GM12874 (cell line): ENCODE data around the gene PKP3.

ENCODE experiments used
- TF ChIP-seq, protein P1 (sequence below): IDR thresholded peaks from 2 replicates; pipeline ENCODE4 v1.5.1; 2011; ENCODE audit warnings: low read depth, mild to moderate bottlenecking, control low read depth, low read length, moderate library complexity; ENCODE audit not compliant: insufficient read depth

Gene PKP3

DNA sequence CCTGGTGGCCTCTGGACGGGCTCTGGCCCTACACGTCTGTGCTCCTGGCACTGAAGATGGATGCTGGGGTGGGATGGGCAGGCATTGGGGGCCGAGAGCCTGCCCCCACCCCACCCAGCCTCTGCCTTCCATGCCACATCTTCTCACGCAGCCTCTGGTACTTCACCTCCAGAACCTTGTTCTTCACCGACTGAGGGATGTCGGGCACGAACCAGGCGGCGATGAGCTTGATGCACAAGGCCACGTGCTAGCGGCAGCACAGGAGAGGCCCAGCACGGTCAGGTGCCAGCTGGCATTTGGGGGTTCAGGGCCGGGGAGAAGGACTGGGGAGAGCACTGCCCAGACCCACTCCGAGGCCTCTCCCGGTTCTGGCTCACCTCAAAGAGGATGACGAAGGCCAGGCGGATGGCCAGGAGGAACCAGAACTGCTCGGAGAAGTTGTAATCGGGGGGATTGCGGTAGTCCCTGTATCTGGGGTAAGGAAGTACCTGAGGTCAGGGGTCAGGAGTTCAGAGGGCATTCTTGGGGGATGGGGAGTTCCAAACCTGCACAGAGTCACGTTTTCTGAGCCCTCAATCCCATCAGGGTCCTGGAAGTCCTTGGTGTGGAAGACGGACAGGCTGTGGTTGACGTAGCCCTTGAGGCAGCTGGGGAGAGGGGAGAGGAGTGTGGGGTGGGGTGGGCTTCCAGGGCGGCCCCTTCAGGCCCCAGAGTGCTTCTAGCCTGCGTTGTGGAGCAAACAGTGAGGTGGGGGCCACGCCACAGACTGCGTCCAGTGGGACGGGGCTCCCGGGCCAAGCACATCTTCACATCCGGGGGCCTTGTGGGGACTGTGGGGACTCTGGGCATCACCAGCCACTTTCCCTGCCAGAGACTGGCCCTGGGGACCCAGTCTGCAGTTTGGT, 24.6 kb downstream of the PKP3 start:
- TF ChIP-seq, protein P1, sequence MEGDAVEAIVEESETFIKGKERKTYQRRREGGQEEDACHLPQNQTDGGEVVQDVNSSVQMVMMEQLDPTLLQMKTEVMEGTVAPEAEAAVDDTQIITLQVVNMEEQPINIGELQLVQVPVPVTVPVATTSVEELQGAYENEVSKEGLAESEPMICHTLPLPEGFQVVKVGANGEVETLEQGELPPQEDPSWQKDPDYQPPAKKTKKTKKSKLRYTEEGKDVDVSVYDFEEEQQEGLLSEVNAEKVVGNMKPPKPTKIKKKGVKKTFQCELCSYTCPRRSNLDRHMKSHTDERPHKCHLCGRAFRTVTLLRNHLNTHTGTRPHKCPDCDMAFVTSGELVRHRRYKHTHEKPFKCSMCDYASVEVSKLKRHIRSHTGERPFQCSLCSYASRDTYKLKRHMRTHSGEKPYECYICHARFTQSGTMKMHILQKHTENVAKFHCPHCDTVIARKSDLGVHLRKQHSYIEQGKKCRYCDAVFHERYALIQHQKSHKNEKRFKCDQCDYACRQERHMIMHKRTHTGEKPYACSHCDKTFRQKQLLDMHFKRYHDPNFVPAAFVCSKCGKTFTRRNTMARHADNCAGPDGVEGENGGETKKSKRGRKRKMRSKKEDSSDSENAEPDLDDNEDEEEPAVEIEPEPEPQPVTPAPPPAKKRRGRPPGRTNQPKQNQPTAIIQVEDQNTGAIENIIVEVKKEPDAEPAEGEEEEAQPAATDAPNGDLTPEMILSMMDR = no peak

DNA sequence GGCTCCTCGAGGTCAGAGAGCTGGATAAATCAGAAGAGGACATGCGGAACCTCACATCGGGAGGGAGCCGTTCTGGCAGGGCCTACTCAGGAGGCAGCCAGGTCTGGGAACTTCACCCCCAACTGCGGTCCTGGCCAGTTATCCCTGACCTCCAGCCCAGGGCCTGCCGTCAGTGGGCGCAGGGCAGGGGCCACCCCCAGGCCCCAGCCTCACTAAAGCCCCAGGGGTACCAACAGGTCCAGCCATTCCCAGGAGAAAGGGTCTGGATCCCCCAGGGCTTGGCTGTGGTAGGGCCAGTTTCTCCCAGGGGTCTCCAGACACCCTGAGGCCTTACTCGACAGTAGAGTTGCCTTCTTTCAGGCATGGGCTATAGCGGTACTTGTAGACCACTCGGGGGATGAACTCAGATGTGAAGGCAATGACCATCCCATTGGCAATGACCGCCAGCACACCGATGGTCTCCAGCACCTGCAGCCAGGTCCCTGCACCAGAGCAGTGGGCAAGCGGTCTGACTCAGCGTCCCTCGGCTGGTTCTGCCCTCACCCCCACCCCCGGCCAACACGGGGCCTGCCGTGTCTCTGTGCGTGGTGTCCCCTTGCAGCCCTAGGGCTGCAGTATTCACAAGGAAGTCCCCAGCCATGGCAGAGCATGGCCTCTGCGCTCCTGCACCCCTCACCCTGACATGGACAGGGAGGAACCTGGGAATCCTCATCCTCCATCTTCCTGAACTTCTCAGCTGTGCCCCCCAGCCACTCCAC, 25.4 kb downstream of the PKP3 start:
- TF ChIP-seq, protein P1 = no peak

DNA sequence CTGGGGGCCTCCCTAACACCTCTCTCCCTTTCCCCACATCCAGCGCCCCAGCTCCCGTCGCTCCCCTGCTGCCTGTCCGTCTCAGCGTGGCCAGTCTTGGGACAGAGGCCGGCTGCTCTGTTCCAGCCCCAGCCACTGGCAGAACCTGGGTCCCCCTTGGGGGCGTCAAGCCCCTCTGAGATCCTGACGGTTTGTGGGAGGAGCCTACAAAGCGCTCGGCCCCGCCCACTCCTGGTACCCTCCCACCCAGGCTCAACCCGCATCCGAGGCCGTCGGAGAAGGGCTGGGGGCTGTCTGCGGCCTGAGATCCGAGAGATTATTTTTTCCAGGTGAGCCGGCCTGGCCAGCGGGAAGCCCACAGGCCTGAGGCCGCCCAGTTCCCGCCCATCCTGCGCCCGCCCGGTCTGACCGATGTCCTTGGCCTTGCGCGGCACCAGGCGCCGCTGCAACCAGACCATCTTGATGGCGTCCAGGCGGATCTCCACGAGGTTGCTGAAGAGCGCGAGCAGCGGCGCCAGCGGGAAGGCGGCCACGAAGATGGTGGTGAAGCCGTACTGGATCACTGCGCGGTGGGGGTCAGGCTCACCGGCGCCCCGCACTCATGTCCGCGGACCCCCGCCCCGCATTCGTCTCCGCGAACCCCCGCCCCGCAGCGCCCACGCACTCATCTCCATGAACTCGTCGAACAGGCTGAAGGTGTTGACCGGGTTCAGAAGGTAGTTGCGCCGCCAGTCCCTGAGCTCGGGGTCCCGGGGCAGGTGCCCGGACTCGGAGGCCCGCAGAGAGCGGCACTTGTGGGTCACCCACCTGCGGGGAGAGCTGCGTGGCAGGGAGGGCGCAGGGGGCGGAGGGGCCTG, 26.3 kb downstream of the PKP3 start:
- TF ChIP-seq, protein P1 = no peak

DNA sequence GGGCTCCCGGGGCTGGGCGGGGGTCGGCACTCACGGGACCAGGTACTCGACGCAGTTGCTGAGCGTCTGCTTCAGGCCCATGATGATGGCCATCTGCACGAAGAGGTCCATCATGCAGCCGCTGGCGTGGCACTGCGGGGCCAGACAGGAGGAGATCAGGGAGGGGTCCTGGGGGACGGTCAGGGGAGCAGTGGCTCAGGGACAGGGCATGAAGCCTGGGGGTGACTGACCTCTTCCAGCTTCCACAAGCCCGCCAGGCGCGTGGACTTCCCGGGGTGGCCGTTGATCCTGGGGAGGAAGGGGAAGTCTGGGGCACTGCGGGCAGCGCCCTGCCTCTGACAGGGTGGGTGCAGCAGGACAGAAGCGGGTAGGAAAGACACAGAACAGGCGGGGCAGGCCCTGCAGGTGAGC, 26.9 kb downstream of the PKP3 start:
- TF ChIP-seq, protein P1 = no peak

DNA sequence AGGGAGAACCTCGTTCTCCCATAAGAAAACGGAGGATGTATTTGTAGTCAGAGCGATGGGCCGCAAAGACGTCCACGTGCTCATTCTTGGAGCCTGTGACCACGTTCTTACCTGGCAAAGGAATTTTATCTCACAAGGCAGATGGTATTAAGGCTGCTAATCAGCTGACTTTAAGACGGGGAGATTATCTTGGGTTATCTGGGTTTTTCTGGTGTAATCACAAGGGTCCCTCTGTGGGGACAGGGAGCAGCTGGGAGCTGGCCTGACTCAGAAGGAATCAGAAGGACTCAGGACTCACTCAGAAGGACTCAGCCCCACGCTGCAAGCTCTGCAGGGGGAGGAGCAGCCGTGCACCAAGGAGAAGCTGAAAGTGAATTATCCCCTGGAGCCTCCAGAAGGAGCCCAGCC, 28.2 kb downstream of the PKP3 start:
- TF ChIP-seq, protein P1 = no peak

DNA sequence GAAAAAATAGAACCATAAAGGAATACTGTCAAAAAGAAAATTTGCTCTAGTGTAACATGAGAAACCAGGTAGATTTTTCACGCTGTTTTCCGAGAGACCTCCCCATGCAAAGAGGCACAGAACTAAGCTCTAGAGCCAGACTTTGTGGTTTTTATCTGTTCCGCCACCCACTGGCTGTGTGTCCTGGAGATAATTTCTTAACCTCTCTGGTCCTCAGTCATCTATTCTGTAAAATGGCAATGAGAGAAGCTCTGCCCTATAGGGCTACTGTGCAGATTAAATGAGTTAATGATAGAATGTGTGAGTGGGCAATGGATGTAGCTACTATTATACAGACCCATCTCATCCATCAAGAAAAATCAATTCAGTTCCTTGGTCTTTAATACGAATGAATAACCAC, 30.2 kb downstream of the PKP3 start:
- TF ChIP-seq, protein P1 = no peak
